RWPE2 (cell line): ENCODE results near the gene TRIO.
A peak's percentile ranks its signal among the peaks of the same experiment; 100 is the strongest.

ENCODE experiments used
- ATAC-seq: fragments of 200-7000 bp; cut with Tn5 transposase; 3 replicates; pipeline ENCODE4 v1.9.1; 2021; ENCODE audit warnings: low read depth
- DNase-seq: peaks from one replicate; pipeline ENCODE4 v3.0.0-alpha.2; 2020; ENCODE audit warnings: low spot score
- H3K27ac ChIP-seq: fragments of 450-650 bp; 2 replicates; pipeline ENCODE4 v1.5.1; 2017; ENCODE audit warnings: mild to moderate bottlenecking; ENCODE audit not compliant: poor library complexity, severe bottlenecking
- H3K27me3 ChIP-seq: fragments of 250-450 bp; sonication (Bioruptor Pico); 2 replicates; pipeline ENCODE4 v1.5.1; 2021; ENCODE audit warnings: mild to moderate bottlenecking, moderate library complexity; ENCODE audit not compliant: insufficient read depth, poor library complexity, severe bottlenecking
- H3K36me3 ChIP-seq: fragments of 250-450 bp; sonication (Bioruptor Pico); 2 replicates; pipeline ENCODE4 v1.5.1; 2020; ENCODE audit warnings: low read depth, mild to moderate bottlenecking, moderate library complexity
- H3K4me1 ChIP-seq: fragments of 250-450 bp; sonication (Bioruptor Pico); 2 replicates; pipeline ENCODE4 v1.5.1; 2021; ENCODE audit warnings: mild to moderate bottlenecking, moderate library complexity; ENCODE audit not compliant: insufficient read depth, poor library complexity, severe bottlenecking
- H3K4me3 ChIP-seq: fragments of 250-450 bp; sonication (Bioruptor Pico); 2 replicates; pipeline ENCODE4 v1.5.1; 2021; ENCODE audit warnings: mild to moderate bottlenecking, moderate library complexity; ENCODE audit not compliant: severe bottlenecking
- H3K9me3 ChIP-seq: fragments of 250-450 bp; sonication (Bioruptor Pico); 2 replicates; pipeline ENCODE4 v1.5.1; 2021; ENCODE audit warnings: mild to moderate bottlenecking, moderate library complexity; ENCODE audit not compliant: severe bottlenecking
- TF ChIP-seq, protein P1 (sequence below): fragments of 450-650 bp; IDR thresholded peaks from one replicate; pipeline ENCODE4 v1.5.1; 2017; ENCODE audit warnings: mild to moderate bottlenecking, moderate library complexity; ENCODE audit not compliant: poor library complexity, severe bottlenecking

The TRIO gene

DNA sequence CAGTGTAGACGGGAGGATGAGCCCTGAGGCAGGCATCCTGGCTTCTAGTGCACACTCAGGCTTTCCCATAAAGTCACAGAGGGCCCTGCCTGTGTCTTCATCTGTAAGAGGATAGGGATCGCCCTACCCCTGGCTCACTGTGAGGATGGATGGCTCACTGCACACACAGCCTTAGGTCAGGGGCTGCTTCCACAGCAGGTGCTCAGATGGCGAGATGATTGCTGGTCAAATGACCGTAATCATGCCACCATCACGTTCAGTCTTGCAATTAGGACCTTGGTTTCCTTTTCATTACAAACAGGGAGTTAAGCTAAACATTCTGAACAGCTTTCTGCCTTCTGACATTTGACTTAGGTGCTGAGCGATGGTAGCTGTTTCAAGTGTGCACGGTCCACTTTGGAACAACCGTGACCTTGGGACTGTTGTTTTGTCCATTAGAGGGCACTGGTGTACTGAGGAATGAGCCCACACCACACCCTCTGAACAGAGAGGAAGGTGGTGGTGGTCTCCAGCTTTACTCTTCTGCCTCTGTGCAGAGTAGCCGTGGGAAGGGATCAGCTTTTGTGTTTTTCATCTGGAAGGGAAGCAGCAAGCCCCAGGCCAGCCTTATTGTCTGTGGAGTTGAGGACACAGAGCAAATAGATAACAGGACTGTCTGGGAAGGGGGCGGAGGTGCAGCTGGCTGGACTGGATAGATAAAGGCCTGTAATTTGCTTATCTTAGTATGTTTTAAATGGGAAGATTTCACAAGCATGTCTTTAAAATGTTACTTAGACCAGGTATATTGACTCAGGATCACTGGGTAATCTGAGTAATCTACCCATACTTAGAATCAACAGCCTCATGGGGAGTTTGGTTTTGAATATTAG is 183.1 kb downstream of the TRIO start:
- peaks cover 78% of the 10 kb centered on the region for H3K36me3 ChIP-seq
- ATAC-seq (no peak), DNase-seq (no peak)
- no peaks in the 10 kb centered on the region for H3K4me1 ChIP-seq
- no peak overlapping the region for H3K27ac ChIP-seq
- TF ChIP-seq, protein P1, sequence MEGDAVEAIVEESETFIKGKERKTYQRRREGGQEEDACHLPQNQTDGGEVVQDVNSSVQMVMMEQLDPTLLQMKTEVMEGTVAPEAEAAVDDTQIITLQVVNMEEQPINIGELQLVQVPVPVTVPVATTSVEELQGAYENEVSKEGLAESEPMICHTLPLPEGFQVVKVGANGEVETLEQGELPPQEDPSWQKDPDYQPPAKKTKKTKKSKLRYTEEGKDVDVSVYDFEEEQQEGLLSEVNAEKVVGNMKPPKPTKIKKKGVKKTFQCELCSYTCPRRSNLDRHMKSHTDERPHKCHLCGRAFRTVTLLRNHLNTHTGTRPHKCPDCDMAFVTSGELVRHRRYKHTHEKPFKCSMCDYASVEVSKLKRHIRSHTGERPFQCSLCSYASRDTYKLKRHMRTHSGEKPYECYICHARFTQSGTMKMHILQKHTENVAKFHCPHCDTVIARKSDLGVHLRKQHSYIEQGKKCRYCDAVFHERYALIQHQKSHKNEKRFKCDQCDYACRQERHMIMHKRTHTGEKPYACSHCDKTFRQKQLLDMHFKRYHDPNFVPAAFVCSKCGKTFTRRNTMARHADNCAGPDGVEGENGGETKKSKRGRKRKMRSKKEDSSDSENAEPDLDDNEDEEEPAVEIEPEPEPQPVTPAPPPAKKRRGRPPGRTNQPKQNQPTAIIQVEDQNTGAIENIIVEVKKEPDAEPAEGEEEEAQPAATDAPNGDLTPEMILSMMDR, result peak; percentile 49
- no peaks in the 10 kb centered on the region for H3K9me3 ChIP-seq
- H3K4me3 ChIP-seq, result no peak overlapping the region
- H3K27me3 ChIP-seq, result no peaks in the 10 kb centered on the region

DNA sequence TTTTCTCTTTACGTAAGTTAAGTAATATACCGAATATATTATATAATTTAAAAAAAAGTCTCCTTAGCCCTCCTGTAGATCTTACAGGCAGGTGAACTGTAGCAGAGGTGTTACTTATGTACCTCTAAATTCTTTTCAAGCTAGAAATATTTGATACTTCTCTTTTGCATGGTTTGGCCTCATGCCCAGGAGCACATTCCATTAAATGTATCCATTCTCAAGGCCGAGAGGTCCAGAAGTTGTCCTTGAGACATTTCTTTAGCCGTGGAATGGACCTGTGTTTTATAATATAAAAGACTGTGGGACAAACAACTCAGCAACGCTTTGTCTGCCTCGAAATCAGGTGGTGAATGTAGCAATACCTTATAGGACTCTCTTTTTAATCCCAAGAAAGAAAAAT is 184.5 kb downstream of the TRIO start:
- Histone ChIP-seq H3K27me3 (no peaks in the 10 kb centered on the region), H3K27ac (no peak overlapping the region), H3K9me3 (no peaks in the 10 kb centered on the region), H3K4me1 (no peaks in the 10 kb centered on the region), H3K4me3 (no peak overlapping the region), H3K36me3 (peaks cover 81% of the 10 kb centered on the region)
- ATAC-seq, result no peak
- DNase-seq, result no peak
- TF ChIP-seq, protein P1, result no peak

DNA sequence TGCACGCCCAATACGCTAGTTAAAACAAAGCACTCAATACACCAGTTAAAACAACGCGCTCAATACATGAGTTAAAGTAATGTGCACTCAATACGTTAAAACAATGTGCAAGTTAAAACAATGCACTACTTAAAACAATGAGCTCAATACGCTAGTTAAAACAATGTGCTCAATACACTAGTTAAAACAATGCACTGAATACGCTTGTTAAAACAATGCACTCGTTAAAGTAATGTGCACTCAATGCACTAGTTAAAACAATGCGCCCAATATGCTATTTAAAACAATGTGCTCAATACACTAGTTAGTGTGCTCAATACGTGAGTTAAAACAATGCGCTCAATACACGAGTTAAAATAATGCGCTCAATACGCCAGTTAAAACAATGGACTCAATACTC is 185.0 kb downstream of the TRIO start:
- Histone ChIP-seq H3K4me3 (no peak overlapping the region), H3K9me3 (no peaks in the 10 kb centered on the region), H3K36me3 (peaks cover 86% of the 10 kb centered on the region), H3K27ac (no peak overlapping the region), H3K27me3 (no peaks in the 10 kb centered on the region), H3K4me1 (no peaks in the 10 kb centered on the region)
- no peak for ATAC-seq
- no peak for DNase-seq
- TF ChIP-seq, protein P1, result no peak

DNA sequence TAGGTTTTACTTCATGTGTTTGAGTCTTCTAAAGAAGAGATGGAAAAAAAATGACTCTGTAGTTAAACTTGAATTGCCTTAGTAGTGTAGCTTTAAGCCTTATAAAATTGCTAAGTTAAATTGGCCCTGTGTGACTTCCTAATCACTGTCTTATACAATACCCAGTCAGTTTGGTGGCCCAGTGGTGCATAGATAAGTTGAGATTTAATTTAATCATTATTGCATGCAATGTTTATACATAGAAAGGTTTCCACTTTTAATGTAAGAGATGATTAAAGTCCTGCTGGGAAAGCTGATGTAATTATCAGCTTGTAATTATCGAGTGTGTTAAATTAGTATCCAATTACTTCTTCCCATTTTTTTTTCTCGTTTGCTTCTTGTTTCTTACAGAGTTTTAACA is 187.1 kb downstream of the TRIO start:
- peaks cover 86% of the 10 kb centered on the region for H3K36me3 ChIP-seq

More for the DNA sequence above, 187.1 kb downstream of the TRIO start:
- Histone ChIP-seq H3K9me3 (no peaks in the 10 kb centered on the region), H3K27me3 (no peaks in the 10 kb centered on the region), H3K4me3 (no peak overlapping the region), H3K4me1 (no peaks in the 10 kb centered on the region), H3K27ac (no peak overlapping the region)
- TF ChIP-seq, protein P1, result no peak
- no peak for DNase-seq
- no peak for ATAC-seq
